Common myeloid progenitor, CD34-positive (primary cell): ENCODE measurements around the gene TTC8.

Experiments used
- CTCF ChIA-PET: fragments of 350-600 bp; sonication (Branson Sonifier 250); formaldehyde crosslinking; loops from one replicate; lab custom pipeline; 2021; ENCODE audit warnings: antibody characterized with exemption; lab: Charles Lee
- POLR2A ChIA-PET: fragments of 350-600 bp; sonication (Branson Sonifier 250); formaldehyde crosslinking; loops from one replicate; lab custom pipeline; 2021; ENCODE audit warnings: antibody characterized with exemption; lab: Charles Lee
- DNase-seq, 3 donors: peaks; one replicate each; pipeline versions ENCODE4 v3.0.0 to v3.0.0-alpha.2; 2013
- H3K27ac ChIP-seq, 2 experiments: 1 replicate in 1 of 2; 2 replicates in 1 of 2; pipeline ENCODE4 v1.7.0; 2013; ENCODE audit warnings: inconsistent platforms in 2 of 2, low read length in 2 of 2, mild to moderate bottlenecking in 2 of 2, low read depth in 1 of 2, moderate library complexity in 1 of 2; ENCODE audit not compliant: severe bottlenecking in 2 of 2, insufficient read depth in 1 of 2, poor library complexity in 1 of 2
- H3K27me3 ChIP-seq, 5 experiments: replicated peaks in 2 of 5; 1 replicate in 3 of 5; 2 replicates in 2 of 5; pipeline versions ENCODE4 v1.6.1 to v1.7.0; 2013; ENCODE audit warnings: low read length in 4 of 5, mild to moderate bottlenecking in 2 of 5, moderate library complexity in 2 of 5, inconsistent platforms in 1 of 5; ENCODE audit not compliant: insufficient read depth in 5 of 5, control insufficient read depth in 4 of 5
- H3K36me3 ChIP-seq, 4 experiments: 1 replicate in 2 of 4; 2 replicates in 2 of 4; pipeline versions ENCODE4 v1.6.1 to v1.7.0; 2013; ENCODE audit warnings: low read length in 3 of 4, control low read depth in 1 of 4, mild to moderate bottlenecking in 1 of 4; ENCODE audit not compliant: control insufficient read depth in 4 of 4, insufficient read depth in 4 of 4
- H3K4me1 ChIP-seq, 4 experiments: 1 replicate in 3 of 4; 2 replicates in 1 of 4; pipeline versions ENCODE4 v1.6.1 to v1.7.1; 2013; ENCODE audit warnings: low read length in 3 of 4, mild to moderate bottlenecking in 3 of 4, control low read depth in 1 of 4, inconsistent platforms in 1 of 4, moderate library complexity in 1 of 4; ENCODE audit not compliant: control insufficient read depth in 4 of 4, insufficient read depth in 4 of 4; ENCODE audit errors: control extremely low read depth in 1 of 4
- H3K4me3 ChIP-seq, 7 experiments: 1 replicate in 4 of 7; 2 replicates in 3 of 7; pipeline versions ENCODE4 v1.5.1 to v1.7.0; 2013; ENCODE audit warnings: mild to moderate bottlenecking in 7 of 7, low read length in 6 of 7, moderate library complexity in 6 of 7, inconsistent platforms in 2 of 7, low read depth in 2 of 7, control low read depth in 1 of 7; ENCODE audit not compliant: insufficient read depth in 4 of 7, control insufficient read depth in 1 of 7; ENCODE audit errors: extremely low read depth in 1 of 7
- H3K9me3 ChIP-seq, 5 experiments: 1 replicate in 4 of 5; 2 replicates in 1 of 5; pipeline versions ENCODE4 v1.6.1 to v1.7.1; 2013; ENCODE audit warnings: low read length in 4 of 5, mild to moderate bottlenecking in 2 of 5, inconsistent platforms in 1 of 5, low read depth in 1 of 5, moderate library complexity in 1 of 5; ENCODE audit not compliant: control insufficient read depth in 4 of 5, insufficient read depth in 2 of 5; ENCODE audit errors: control extremely low read depth in 1 of 5
- whole genome bisulfite sequencing: methylation state at CpG from one replicate; pipeline ENCODE4 v1.1.5; 2013; ENCODE audit not compliant: insufficient coverage; 5-methylcytosine and 5-hydroxymethylcytosine counted together

TTC8 gene

GRCh38 chr14:88821888-88822287 lies 2.6 kb upstream of the TTC8 start:
- Histone ChIP-seq H3K36me3 (no peaks in the 10 kb centered on the region), H3K9me3 (no peaks in the 10 kb centered on the region), H3K4me3 (no peak overlapping the region), H3K4me1 (peaks cover 0 to 16% (median 12%) of the 10 kb centered on the region in 4 experiments), H3K27ac (no peak overlapping the region), H3K27me3 (no peaks in the 10 kb centered on the region)
- no peak for DNase-seq
- ChIA-PET CTCF (no interaction called here), POLR2A (no interaction called here)
- WGBS = no CpG with 5 or more reads among the region's 2 CpGs

- peak overlapping the region in 6 of 7 experiments; percentile 75 to 94 (median 86) for H3K4me3 ChIP-seq
- H3K27ac ChIP-seq = peak overlapping the region; percentile 98 to 99
- no peaks in the 10 kb centered on the region for H3K36me3 ChIP-seq
- peaks cover 2 to 19% (median 12%) of the 10 kb centered on the region in 4 experiments for H3K4me1 ChIP-seq
- H3K27me3 ChIP-seq = no peaks in the 10 kb centered on the region
- CTCF ChIA-PET = interaction anchor here (1.1 kb wide), 1 partner anchor 109 kb away, joined by 3 read pairs; no protein-coding TSS in a partner anchor
- no peaks in the 10 kb centered on the region for H3K9me3 ChIP-seq
- 13% methylated on average over 9 of the region's 9 CpGs for WGBS
- no peak for DNase-seq
- POLR2A ChIA-PET = interaction anchor here (1.8 kb wide), 1 partner anchor 31 kb away, joined by 6 read pairs; the partner anchor contains the start of gene EML5
Measured at GRCh38 chr14:88823968-88824313, 510 bp upstream of the TTC8 start.

GRCh38 chr14:88825078-88825458 lies 617 bp downstream of the TTC8 start:
- peak overlapping the region; percentile 75 to 94 (median 85) for H3K4me3 ChIP-seq
- H3K9me3 ChIP-seq = no peaks in the 10 kb centered on the region
- H3K27me3 ChIP-seq = no peaks in the 10 kb centered on the region
- no CpG with 5 or more reads among the region's 5 CpGs for WGBS
- H3K36me3 ChIP-seq = no peaks in the 10 kb centered on the region
- CTCF ChIA-PET = interaction anchor here (0.8 to 1.4 kb wide), 3 partner anchors 13 to 1114 kb away, joined by 3 to 5 read pairs (median 3); partner anchors contain the start of gene EML5
- POLR2A ChIA-PET = interaction anchor here (1.8 kb wide), 1 partner anchor 32 kb away, joined by 6 read pairs; the partner anchor contains the start of gene EML5
- peak overlapping the region; percentile 98 to 99 for H3K27ac ChIP-seq
- H3K4me1 ChIP-seq = peaks cover 8 to 29% (median 17%) of the 10 kb centered on the region in 4 experiments
- DNase-seq = no peak

- 95% methylated on average over 8 of the region's 9 CpGs for WGBS
- DNase-seq = no peak
- peak overlapping the region in 4 of 7 experiments; percentile 84 to 94 (median 86) for H3K4me3 ChIP-seq
- H3K4me1 ChIP-seq = peaks cover 8 to 29% (median 17%) of the 10 kb centered on the region in 4 experiments
- H3K36me3 ChIP-seq = no peaks in the 10 kb centered on the region
- H3K27me3 ChIP-seq = no peaks in the 10 kb centered on the region
- no peaks in the 10 kb centered on the region for H3K9me3 ChIP-seq
- CTCF ChIA-PET = interaction anchor here (0.8 to 1.4 kb wide), 3 partner anchors 13 to 1114 kb away, joined by 3 to 5 read pairs (median 3); partner anchors contain the start of gene EML5
- H3K27ac ChIP-seq = peak overlapping the region in 1 of 2 experiments; percentile 99
- POLR2A ChIA-PET = interaction anchor here (1.8 kb wide), 1 partner anchor 32 kb away, joined by 6 read pairs; the partner anchor contains the start of gene EML5
Measured at GRCh38 chr14:88825503-88825902, 1.1 kb downstream of the TTC8 start.

GRCh38 chr14:88829188-88829587 lies 4.7 kb downstream of the TTC8 start:
- H3K27me3 ChIP-seq = no peaks in the 10 kb centered on the region
- POLR2A ChIA-PET = no interaction called here
- no peaks in the 10 kb centered on the region for H3K9me3 ChIP-seq
- peaks cover 8 to 24% (median 15%) of the 10 kb centered on the region in 4 experiments for H3K4me1 ChIP-seq
- H3K4me3 ChIP-seq = peak overlapping the region in 1 of 7 experiments; percentile 31
- WGBS = no CpG with 5 or more reads among the region's 3 CpGs
- no peak overlapping the region for H3K27ac ChIP-seq
- CTCF ChIA-PET = interaction anchor here (1.8 kb wide), 2 partner anchors 9 to 11 kb away, joined by 5 to 7 read pairs; no protein-coding TSS in a partner anchor
- DNase-seq = peak; percentile 8 to 55 (median 49)
- H3K36me3 ChIP-seq = peaks cover 0 to 3% (median 0%) of the 10 kb centered on the region in 4 experiments

GRCh38 chr14:88829685-88830302 lies 5.3 kb downstream of the TTC8 start:
- Histone ChIP-seq H3K4me1 (peaks cover 8 to 21% (median 13%) of the 10 kb centered on the region in 4 experiments), H3K4me3 (peak overlapping the region in 1 of 7 experiments; percentile 2), H3K27ac (no peak overlapping the region), H3K9me3 (no peaks in the 10 kb centered on the region), H3K27me3 (no peaks in the 10 kb centered on the region), H3K36me3 (peaks cover 0 to 3% (median 0%) of the 10 kb centered on the region in 4 experiments)
- WGBS = 53% methylated on average over 3 of the region's 4 CpGs
- ChIA-PET POLR2A (no interaction called here), CTCF (interaction anchor here (1.8 kb wide), 2 partner anchors 8 to 10 kb away, joined by 5 to 7 read pairs; no protein-coding TSS in a partner anchor)
- peak in 2 of 3 donors; percentile 37 to 51 for DNase-seq

GRCh38 chr14:88831284-88831683 lies 6.8 kb downstream of the TTC8 start:
- H3K4me1 ChIP-seq = peaks cover 0 to 14% (median 9%) of the 10 kb centered on the region in 4 experiments
- POLR2A ChIA-PET = no interaction called here

More at GRCh38 chr14:88831284-88831683, 6.8 kb downstream of the TTC8 start:
- H3K9me3 ChIP-seq = no peaks in the 10 kb centered on the region
- CTCF ChIA-PET = no interaction called here
- no peak overlapping the region for H3K27ac ChIP-seq
- H3K4me3 ChIP-seq = no peak overlapping the region
- H3K36me3 ChIP-seq = peaks cover 0 to 3% (median 0%) of the 10 kb centered on the region in 4 experiments
- DNase-seq = no peak
- H3K27me3 ChIP-seq = no peaks in the 10 kb centered on the region
